ENCODE results near the gene LRRC51.
"Not testable (repeated sequence)": the region's sequence is repeated elsewhere in the genome, so short reads cannot be mapped to it uniquely, and the experiment has no call there.

LRRC51 gene

DNA sequence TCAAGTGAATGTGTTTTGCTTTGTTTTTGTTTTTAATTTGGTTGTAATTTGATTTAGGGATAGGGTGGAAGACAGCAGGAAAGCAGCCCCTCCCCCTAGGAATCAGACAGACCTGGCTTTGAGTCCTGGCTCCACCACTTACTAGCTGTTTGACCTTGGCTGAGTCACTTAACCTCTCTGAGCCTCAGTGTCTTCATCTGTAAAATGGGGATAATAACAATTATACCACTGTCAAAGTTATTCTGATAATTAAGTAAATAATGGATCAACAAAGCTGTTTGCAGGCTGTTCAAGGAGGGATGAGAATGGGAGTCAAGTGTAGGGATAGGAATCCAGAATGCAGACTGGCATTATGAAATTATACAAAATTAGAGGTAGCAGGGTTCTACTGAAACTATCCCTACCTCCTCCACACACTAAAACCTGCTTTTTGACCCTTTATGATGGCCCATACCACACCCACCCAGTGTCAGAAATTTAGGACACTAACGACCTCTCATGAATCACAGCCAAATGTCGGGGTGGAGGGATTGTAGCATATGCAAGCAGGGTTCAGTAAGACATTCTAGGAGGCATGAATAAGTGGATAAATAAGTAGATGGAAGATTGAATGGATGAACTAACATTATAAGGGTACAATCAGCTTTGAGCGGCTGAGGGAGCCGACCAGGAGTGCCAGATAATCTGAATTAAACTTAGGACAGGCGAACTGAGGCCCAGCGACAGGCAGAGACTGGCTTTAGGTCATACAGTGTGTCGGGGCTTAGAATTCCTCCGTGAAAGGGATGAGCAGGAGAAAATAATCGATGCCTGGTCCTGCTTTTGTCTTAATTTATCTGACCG is 30.9 kb downstream of the LRRC51 start:
- DNase-seq = no peak

GRCh38 chr11:72112143-72112977 is 31.7 kb downstream of the LRRC51 start, which contains the start of gene ANAPC15:
Gene ANAPC15 (minus strand): TSS chr11:72112695. CDS start chr11:72111276, 1,419 bp downstream.
- peak; percentile 100 for DNase-seq

GRCh38 chr11:72112978-72113808 is 32.5 kb downstream of the LRRC51 start:
- DNase-seq = no peak

- DNase-seq = no peak
Observed at GRCh38 chr11:72114570-72114969, 33.9 kb downstream of the LRRC51 start.

DNA sequence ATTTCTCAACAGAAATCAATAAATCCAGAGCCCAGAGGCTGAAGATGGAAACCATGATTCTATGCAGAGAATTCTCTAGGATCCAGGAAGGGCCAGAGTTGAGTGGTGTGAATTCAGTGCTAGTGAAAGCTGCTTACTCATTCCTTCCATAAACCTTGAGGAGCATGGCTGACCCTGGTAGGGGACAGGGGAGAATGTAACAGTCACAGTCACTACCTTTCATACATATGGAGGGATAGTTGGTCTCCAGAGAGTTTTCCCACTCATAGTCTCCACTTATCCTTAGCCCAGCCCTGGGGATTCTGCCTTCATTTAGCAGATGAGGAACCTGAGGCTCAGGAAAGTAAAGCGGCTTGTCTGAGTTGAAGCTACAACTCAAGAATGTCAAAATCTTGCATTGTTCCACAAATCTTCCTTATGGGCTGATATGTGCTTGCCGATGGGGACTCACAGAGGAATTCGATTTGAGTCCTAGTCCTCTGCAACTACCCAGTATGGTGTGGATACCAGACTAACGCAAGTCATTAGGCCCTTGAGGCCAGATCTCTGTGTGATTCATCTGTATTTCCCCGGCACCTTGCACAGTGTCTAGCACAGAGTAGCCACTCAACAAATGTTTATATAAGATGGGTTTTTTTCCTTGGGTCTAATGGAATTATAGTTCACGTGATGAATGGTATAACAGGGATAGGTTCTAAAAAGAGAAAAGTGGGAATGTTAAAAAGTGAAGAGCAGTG is 35.5 kb downstream of the LRRC51 start:
- no peak for DNase-seq

DNA sequence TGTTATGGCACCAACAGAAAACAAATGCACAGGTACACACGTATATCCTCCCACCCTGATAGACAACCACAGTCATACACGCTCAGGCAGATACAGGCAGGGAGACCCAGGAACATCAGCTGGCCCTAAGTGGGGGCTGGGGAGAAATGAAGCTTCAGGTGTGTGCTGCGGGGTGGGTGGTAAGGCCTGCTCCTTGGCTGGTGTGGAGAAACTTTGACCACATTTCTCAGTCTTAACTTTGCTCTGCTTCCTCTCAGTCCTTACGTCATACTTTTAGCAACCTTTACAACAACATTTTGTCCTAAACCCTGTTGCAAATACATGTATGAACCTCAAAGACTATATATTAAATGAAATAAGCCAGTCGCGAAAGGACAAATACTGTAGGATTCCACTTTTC is 38.5 kb downstream of the LRRC51 start:
- no peak for DNase-seq

DNA sequence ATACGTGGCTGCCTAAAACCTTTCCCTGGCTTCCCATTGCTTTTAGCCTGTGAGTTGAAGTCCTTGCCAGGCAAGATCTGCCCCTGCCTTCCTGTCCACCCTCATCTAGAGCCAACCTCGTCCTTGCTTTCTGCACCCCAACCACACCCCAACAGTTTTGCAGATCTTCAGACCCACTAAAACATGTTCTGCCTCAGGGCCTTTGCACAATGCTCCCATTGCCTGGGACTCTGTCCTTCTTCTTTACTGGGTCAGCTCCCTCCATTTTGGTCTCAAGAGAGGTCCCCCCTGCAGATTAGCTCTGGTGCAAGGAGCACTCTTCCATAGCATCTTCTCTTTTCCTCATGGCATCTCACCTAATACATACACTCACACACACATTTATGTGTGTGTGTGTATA is 40.3 kb downstream of the LRRC51 start:
- DNase-seq = no peak

GRCh38 chr11:72122607-72123006 is 42.0 kb downstream of the LRRC51 start:
- no peak for DNase-seq

DNA sequence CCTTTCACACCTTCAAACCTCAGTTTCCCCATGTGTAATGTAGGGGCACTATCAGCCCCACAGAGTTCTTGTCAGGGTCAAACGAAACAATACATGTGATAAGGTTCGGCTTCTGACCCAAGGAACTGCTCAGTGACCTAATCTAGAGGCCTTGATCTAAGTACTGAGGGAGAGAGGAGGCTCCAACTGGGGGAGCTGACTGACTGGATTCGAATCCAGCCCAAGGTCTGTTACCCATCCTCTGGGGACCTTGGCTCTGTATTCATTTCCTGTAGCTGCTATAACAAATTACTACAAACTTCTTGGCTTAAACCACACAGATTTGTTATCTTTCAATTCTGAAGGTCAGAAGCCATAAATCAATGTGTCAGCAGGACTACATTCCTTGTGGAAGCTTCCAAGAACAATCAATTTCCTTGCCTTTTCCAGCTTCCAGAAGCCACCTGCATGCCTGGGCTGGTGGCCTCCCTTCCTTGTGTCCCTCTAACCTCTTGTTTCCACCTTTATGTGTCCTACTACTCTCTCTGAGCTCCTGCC is 42.5 kb downstream of the LRRC51 start:
- no peak for DNase-seq

GRCh38 chr11:72124046-72124445 is 43.4 kb downstream of the LRRC51 start:
- no peak for DNase-seq

DNA sequence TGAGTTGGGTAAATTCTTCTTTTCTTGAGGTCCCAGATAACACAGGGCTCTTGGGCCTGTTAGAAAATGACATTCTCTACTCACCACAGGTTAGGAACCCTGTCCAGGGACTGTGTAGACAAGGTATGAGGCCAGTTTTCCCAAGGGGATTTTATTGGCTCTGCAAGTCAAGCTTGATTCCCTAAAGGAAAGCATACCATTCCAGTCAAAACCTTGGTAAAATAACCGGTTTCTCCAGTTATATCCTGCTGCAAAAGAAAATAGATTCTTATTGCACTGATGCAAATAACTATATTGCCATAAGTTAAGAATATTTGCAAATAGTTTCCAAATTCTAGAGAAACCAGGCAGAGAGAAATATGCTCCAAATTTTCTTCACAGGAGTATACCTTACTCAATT is 45.3 kb downstream of the LRRC51 start:
- no peak for DNase-seq

DNA sequence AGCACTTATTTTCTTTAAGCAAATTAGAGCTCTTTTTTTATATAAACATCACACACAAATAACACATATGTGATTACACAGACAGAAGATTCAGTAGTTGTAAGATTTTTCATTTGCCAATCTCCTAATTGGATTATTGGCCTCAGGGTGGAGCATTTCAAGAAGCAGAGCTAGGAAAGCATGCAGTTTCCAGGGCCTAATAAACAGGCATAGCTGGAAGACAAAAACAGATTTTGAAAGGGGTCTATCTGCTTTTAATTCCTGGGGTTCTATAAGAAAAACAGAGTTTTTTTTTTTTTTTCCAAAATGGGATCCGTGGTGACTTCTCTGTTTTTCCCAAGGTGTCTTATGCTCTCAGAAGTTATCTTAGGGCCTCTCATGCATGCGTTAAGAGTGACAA is 47.3 kb downstream of the LRRC51 start:
- no peak for DNase-seq

- no peak for DNase-seq
Observed at GRCh38 chr11:72129381-72129780, 48.7 kb downstream of the LRRC51 start.

DNA sequence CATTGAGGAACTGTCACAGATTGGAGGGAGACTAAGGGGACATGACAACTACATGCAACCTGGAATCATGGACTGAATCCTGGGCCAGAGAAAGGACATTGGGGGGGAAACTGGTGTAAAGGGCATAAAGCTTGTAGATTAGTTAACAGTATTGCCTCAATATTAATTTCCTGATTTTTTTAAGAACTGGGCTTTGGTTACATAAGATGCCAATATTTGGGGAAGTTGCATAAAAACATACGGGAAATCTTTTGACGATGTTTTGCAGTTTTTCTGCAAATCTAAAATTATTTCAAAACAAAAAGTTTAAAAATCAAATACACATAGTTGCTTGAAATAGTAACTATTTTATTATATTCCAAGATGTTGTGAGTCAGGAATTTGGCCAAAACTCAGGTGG is 52.0 kb downstream of the LRRC51 start:
- DNase-seq = no peak

- DNase-seq = not testable (repeated sequence)
Observed at GRCh38 chr11:72135473-72135872, 54.8 kb downstream of the LRRC51 start, which contains the start of gene FOLR3. Gene FOLR3 (plus strand): TSS chr11:72135725. CDS start chr11:72135953, 228 bp downstream.

GRCh38 chr11:72135891-72136683 is 55.4 kb downstream of the LRRC51 start:
- DNase-seq = no peak

- no peak for DNase-seq
Observed at GRCh38 chr11:72136684-72137262, 56.1 kb downstream of the LRRC51 start.

DNA sequence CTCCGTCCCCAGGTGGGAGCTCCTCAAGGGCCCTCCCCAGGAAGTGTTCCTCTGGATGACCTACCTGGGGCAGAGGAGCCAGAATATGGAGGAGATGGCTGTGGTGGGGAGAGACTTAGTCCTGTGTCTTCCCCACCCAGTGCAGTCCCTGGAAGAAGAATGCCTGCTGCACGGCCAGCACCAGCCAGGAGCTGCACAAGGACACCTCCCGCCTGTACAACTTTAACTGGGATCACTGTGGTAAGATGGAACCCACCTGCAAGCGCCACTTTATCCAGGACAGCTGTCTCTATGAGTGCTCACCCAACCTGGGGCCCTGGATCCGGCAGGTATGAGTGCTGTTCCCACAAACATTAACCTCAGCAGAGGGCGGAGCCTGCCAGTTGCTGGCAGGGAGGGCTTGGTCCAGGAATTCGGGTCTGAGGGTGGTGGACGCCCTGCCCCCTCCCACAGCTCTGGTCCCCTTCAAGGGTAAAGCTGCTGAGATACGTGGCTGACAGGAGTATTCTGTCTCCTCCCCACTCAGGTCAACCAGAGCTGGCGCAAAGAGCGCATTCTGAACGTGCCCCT is 58.3 kb downstream of the LRRC51 start:
- no peak for DNase-seq

- DNase-seq = no peak
Observed at GRCh38 chr11:72139500-72139899, 58.9 kb downstream of the LRRC51 start.

GRCh38 chr11:72140661-72141060 is 60.0 kb downstream of the LRRC51 start:
- no peak for DNase-seq
